NCI-H1092 treated with DMSO at 0.1 percent for 48 hours (cell line): ENCODE results near the gene ID1.
"Not testable (repeated sequence)": the region's sequence is repeated elsewhere in the genome, so short reads cannot be mapped to it uniquely, and the experiment has no call there.

Source experiments
- DNase-seq: peaks from one replicate; lab custom pipeline; 2025; lab: John Stamatoyannopoulos, UW

ID1 gene

DNA sequence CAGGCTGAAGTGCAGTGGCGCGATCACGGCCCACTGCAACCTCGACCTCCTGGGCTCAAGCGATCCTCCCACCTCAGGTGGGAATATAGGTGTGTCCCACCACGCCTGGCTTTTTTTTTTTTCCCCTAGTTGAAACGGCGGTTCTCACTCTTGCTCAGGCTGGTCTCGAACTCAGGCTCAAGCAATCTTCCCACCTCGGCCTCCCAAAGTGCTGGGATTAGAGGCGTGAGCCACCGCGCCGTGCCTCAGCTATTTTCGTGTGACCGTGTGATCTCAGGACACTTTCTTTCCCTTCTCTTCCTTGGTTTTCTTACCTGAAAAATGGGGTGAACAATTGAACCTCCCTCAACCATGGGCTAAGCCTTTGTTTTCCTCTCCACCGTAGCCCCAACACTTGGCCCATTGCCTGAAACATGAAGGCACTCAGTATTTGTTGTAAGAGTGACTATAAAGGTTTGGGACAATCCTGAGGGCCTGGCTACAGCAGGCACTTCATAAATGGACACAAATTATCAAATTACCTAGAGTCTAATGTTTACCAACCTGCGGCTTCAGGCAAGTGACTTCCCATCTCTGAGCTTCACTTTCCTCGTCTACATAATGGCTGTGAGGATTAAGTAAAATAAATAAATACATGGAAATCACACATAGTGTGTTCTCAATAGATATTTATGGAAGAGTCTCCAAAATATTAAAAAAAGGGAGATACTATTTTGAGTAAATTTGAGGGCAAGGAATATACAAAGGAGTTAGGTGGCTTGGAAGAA lies 31.4 kb upstream of the ID1 start:
- DNase-seq: peak; percentile 75

GRCh38 chr20:31574986-31575385 lies 30.1 kb upstream of the ID1 start:
- DNase-seq: not testable (repeated sequence)

DNA sequence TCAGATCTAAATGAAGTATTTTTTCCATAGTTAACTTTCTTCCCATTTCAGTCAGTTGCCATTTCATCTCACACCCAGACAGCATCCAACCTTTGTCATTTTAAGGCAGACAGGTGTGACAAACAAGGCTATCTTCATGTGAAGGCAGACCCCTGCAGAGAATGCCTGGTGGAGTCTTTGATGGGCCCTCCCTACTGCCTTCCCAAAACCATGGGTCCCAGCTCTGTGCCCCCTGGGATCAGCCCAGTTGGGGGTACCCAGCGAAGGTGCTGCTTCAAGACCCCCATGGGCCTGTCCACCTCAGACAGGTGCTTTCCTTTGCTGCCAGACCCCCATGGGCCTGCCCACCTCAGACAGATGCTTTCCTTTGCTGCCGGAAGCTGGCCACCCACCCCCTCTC lies 28.3 kb upstream of the ID1 start:
- no peak for DNase-seq

DNA sequence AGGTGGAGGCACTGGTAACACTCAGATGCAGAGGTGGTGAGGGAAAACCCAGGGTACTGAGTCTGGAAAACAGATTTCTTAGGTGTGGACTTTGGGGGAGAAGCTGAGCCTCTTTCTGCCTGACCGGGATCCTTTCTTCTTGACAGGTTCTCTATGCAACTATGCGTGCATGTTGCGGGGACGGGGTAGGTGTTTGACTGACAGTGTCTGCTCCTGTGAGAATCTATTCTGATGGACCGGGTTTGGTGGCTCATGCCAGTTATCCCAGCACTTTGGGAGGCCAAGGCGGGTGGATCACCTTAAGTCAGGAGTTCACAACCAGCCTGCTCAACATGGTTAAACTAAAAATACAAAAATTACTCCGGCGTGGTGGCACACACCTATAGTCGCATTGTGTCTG lies 27.9 kb upstream of the ID1 start:
- no peak for DNase-seq

- DNase-seq: no peak
Observed at GRCh38 chr20:31578448-31579138, 26.5 kb upstream of the ID1 start.

DNA sequence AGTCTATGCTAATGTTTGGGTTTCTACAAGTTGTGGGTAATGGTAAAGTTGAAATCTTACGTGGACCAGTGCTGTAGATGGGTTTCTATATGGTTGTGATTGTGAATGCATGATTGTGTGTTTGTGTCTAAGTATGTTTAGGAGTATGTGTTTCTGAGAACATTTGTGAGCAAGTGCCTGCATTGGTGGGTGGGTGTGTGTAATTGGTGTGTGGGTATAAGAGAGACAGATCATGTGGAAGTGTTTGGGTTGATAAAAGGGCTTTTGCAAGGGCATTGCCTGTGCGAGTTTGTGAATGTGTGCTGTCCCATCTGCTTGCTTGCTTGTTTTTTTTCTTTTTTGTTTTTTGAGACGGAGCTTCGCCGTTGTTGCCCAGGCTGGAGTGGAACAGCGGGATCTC lies 25.8 kb upstream of the ID1 start:
- no peak for DNase-seq

- DNase-seq: not testable (repeated sequence)
Observed at GRCh38 chr20:31579941-31580651, 25.0 kb upstream of the ID1 start.

GRCh38 chr20:31580706-31581105 lies 24.4 kb upstream of the ID1 start:
- DNase-seq: no peak

DNA sequence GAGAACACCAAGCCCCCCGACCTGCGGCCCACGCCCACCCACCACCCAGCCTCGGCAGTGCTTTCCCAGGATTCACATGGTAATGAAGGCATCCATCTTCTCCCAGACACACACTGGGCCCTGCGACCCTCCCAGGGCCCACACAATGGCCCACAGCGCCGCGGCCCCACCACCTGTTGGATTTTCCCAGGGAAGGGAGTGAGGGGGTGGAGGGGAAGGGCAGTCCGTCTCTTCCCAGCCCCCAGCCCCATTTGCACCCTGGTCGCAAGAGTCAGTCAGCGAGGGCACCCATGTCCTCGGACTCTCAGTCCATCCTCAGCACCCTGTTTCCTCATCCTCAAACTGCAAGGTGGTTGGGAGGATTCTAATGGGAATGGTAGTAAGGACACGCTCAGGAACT lies 23.7 kb upstream of the ID1 start:
- DNase-seq: no peak

GRCh38 chr20:31587545-31588389 lies 17.3 kb upstream of the ID1 start:
- peak; percentile 30 for DNase-seq

- no peak for DNase-seq
Observed at GRCh38 chr20:31590717-31591225, 14.3 kb upstream of the ID1 start.

GRCh38 chr20:31593221-31594001 lies 11.7 kb upstream of the ID1 start:
- no peak for DNase-seq

- no peak for DNase-seq
Observed at GRCh38 chr20:31594002-31594557, 11.0 kb upstream of the ID1 start.

DNA sequence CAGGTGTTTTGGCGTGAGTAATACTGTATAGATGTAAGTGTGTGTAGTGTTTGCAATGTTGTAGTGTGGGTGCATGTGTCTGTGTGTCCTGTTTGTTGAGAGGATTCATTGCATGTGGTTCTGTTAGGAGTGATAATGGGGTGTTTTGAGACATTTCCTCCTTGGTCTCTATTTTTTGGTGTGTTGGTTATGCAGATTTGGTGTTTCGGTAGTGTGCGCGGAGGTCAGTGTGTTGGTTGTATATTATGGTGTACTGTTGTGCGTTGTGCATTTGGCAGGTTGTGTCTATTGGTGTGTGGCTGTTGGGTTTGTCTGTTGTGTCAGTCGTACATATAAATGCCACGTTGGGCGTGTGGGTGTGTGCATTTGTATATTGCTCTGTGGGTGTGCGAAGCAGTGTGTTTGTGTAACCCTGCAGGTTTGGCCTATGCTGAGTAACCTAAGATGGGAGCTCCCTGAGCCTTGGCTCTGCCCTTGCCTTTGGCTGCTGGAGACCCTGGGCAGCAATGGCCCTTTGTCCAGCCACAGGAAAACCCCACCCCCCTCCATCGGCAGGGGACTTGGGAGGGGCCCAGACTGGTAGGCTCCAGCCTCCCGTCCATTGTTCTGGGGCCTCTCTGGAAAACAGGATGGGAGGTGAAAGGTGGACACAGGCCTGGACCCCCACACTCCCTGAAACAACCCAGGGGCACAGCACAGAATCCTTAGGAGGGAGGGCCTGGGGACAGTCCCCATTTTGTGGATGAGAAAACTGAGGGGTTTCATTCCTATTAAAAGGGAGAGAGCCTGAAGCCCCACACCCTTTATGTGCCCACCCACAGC lies 10.3 kb upstream of the ID1 start:
- DNase-seq: no peak

DNA sequence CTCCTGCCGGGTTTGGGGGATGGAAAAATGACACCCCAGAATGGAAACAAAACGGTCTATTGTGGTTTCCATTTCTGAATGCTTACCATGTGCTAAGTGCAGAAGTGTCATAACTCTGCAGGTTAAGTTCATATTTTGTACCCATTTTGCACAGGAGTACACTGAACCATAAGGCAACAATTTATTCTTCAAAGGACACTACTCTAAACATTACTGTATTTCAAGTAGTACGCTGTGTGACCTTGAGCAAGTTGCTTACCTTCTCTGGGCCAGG lies 9.8 kb upstream of the ID1 start:
- no peak for DNase-seq

DNA sequence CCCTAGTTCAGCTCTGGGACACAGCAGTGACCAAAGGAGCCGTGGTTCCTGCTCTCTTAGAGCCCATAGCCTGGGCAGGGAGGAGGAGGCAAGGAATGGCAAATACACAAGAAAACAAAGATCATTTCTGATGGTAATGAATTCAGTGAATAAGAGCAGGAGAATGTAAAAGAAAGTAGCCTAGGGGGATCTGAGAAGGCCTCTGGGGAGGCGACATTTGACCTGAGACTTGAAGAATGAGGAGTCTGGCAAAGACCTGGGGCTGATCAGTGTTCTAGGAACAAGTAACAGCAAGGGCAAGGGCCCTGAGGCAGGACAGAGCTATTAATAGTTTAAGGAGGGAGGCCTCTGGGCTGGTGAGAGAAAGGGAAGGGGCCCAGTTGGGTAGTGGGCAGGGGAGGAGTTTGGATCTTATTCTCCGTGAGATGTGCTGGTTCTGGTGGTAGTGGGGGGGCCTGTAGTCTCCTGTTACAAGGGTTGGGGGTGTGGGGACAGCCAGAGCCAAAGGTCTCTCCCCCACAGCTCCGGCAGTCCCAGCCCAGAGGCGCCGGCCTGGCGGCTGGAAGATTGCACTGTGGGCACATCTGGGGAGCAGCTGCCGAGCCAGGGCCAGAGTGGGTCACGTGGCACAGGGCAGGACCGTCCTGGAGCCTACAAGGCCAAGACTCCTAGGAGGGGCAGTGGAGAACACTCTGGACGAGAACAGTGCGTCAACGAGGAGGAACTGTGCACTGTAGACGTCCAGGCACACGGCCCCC lies 9.3 kb upstream of the ID1 start:
- DNase-seq: no peak

DNA sequence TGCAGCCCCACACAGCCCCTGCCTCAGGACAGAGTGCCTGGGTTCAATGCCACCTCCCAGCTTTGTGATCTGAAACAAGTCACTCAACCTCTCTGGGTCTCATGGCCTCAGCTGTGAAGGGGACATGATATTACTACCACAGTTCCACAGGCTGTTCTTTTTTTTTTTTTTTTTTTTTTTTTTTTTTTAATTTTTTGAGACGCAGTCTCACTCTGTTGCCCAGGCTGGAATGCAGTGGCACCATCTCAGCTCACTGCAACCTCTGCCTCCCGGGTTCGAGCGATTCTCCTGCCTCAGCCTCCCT lies 8.7 kb upstream of the ID1 start:
- not testable (repeated sequence) for DNase-seq

DNA sequence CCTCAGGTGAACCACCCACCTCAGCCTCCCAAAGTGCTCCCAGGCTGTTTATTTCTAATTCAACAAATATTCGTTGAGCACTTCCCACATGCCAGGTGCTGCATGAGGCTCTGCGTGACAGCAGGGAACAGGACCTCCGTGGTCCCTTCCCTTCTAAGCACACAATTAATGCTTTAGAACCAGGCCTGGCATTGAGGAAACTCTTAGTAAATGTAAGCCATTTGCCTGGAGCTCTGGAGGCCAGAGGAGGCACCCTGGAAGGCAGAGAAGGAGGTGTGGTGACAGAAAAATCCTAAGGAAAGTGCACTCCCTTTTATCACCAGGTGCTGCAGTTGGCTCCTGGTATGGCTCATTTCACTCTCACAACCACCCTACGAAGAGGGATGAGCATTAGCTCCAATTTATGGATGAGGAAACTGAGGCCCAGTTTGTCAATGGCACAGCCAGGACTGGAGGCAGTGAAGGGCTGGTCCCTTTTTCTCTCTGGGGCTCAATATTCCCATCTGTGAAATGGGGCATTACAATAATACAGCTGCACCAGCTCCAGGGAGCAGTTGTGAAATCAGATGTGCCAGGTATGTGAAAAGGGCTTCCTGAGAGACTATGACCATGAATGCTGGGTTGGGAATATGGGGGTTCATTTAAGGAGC lies 8.1 kb upstream of the ID1 start:
- peak; percentile 18 for DNase-seq

DNA sequence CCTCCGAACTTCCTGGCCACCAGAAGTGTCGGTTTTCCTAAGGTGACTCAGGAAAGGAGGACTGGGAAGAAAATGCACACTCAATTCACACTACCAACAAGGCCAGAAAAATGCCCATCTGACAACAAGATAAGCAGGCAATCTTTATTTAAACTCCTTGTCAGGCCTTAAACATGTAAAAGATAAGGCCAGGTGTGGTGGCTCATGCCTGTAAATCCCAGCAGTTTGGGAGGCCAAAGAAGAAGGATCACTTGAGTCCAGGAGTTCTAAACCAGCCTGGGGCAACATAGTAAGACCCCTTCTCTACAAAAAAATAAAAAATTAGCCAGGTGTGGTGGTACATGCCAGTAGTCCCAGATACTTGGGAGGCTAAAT lies 7.6 kb upstream of the ID1 start:
- DNase-seq: no peak
